EH (cell line): Measurements from ENCODE around the gene SPRN.
"Not testable (repeated sequence)": the region's sequence is repeated elsewhere in the genome, so short reads cannot be mapped to it uniquely, and the experiment has no call there.

Experiments
- DNase-seq: peaks from one replicate; pipeline ENCODE4 v3.0.0-alpha.2; 2015; ENCODE audit warnings: low read depth

Gene SPRN

GRCh38 chr10:133386951-133387350 is 37.5 kb downstream of the SPRN start:
- DNase-seq: not testable (repeated sequence)

- no peak for DNase-seq
Observed at GRCh38 chr10:133385214-133385613, 39.2 kb downstream of the SPRN start.

GRCh38 chr10:133384071-133384470 is 40.4 kb downstream of the SPRN start:
- DNase-seq: no peak

- DNase-seq: no peak
Observed at GRCh38 chr10:133383551-133383950, 40.9 kb downstream of the SPRN start.

- DNase-seq: no peak
Observed at GRCh38 chr10:133381036-133381435, 43.4 kb downstream of the SPRN start.

GRCh38 chr10:133379801-133380666 is 44.4 kb downstream of the SPRN start:
- no peak for DNase-seq

- peak; percentile 72 for DNase-seq
Observed at GRCh38 chr10:133379152-133379800, 45.1 kb downstream of the SPRN start, which contains the start of gene PAOX. Gene PAOX (plus strand): TSS chr10:133379262. CDS start chr10:133379317, 55 bp downstream.

- DNase-seq: peak; percentile 56
Observed at GRCh38 chr10:133378251-133379096, 46.0 kb downstream of the SPRN start.

- no peak for DNase-seq
Observed at GRCh38 chr10:133377818-133378250, 46.6 kb downstream of the SPRN start.

GRCh38 chr10:133377025-133377817 is 47.2 kb downstream of the SPRN start:
- DNase-seq: no peak

- not testable (repeated sequence) for DNase-seq
Observed at GRCh38 chr10:133376183-133376582, 48.2 kb downstream of the SPRN start.

GRCh38 chr10:133375357-133376115 is 48.9 kb downstream of the SPRN start:
- DNase-seq: no peak

- peak; percentile 92 for DNase-seq
Observed at GRCh38 chr10:133373174-133374090, 51.0 kb downstream of the SPRN start, which contains the start of gene ECHS1. Gene ECHS1 (minus strand): TSS chr10:133373354. CDS start chr10:133373333, 21 bp downstream.

- DNase-seq: no peak
Observed at GRCh38 chr10:133372507-133372906, 51.9 kb downstream of the SPRN start.
